Endothelial cell of umbilical vein (primary cell): Measurements from ENCODE around the gene NSD2. TPM values are rescaled to one million over a fixed set of nuclear protein-coding genes. Genes with fewer than 3 reads are reported as not detected.

Source experiments
- BruUV-seq: library from RNA; stranded (reverse); fragments of 400-500 nt; replicated peaks from 2 replicates; lab custom pipeline; 2021; lab: Mats Ljungman, UMichigan
- CTCF ChIA-PET: fragments of 300-600, 350-600 bp; sonication (Branson Sonifier 250); formaldehyde crosslinking; loops from one replicate; lab custom pipeline; 2021; ENCODE audit warnings: antibody characterized with exemption, inconsistent platforms; lab: Charles Lee
- POLR2A ChIA-PET: fragments of 300-600, 350-600 bp; sonication (Branson Sonifier 250); formaldehyde crosslinking; loops from one replicate; lab custom pipeline; 2021; ENCODE audit warnings: antibody characterized with exemption, inconsistent platforms; lab: Charles Lee
- DNase-seq: peaks from one replicate; pipeline ENCODE4 v3.0.0-alpha.2; 2011; ENCODE audit warnings: low read depth, low spot score
- FAIRE-seq: peaks from 2 replicates; lab custom pipeline; 2011; peaks lifted over from hg19 to GRCh38; lab: Jason Lieb, UNC
- H2AFZ ChIP-seq: 2 replicates; pipeline ENCODE4 v1.6.0; 2012; ENCODE audit warnings: low read depth, low read length, control low read depth, inconsistent platforms
- H3K27ac ChIP-seq: 2 replicates; pipeline ENCODE4 v1.5.1; 2011; ENCODE audit warnings: low read depth, mild to moderate bottlenecking, control low read depth, low read length, moderate library complexity; ENCODE audit not compliant: insufficient read depth
- H3K27me3 ChIP-seq, 2 experiments: 2 replicates each; pipeline versions ENCODE4 v1.6.0 to v1.6.1; 2011; ENCODE audit warnings: low read length in 2 of 2, mixed read lengths in 1 of 2; ENCODE audit not compliant: control insufficient read depth in 2 of 2, insufficient read depth in 2 of 2
- H3K36me3 ChIP-seq, 2 experiments: 2 replicates in 1 of 2; 3 replicates in 1 of 2; pipeline ENCODE4 v1.5.1; 2011; ENCODE audit warnings: low read length in 2 of 2, mild to moderate bottlenecking in 1 of 2, moderate library complexity in 1 of 2; ENCODE audit not compliant: control insufficient read depth in 2 of 2, insufficient read depth in 2 of 2; ENCODE audit errors: extremely low read depth in 1 of 2
- H3K4me1 ChIP-seq: 3 replicates; pipeline ENCODE4 v1.5.1; 2011; ENCODE audit warnings: mild to moderate bottlenecking, low read length; ENCODE audit not compliant: control insufficient read depth, insufficient read depth; ENCODE audit errors: extremely low read depth
- H3K4me2 ChIP-seq: 2 replicates; pipeline ENCODE4 v1.6.1; 2011; ENCODE audit warnings: low read length, control low read depth, mixed read lengths; ENCODE audit not compliant: insufficient read depth
- H3K4me3 ChIP-seq, 3 experiments: fragments of 200-600 bp in 1 of 3; sonication (generic), shearing (Covaris generic) in 1 of 3; replicated peaks in 1 of 3; 2 replicates each; pipeline ENCODE4 v1.5.1; 2011 to 2016; ENCODE audit warnings: control low read depth in 3 of 3, low read length in 3 of 3, mild to moderate bottlenecking in 2 of 3, inconsistent platforms in 1 of 3, low read depth in 1 of 3, moderate library complexity in 1 of 3; ENCODE audit not compliant: insufficient read depth in 1 of 3
- H3K79me2 ChIP-seq: 2 replicates; pipeline ENCODE4 v1.6.0; 2012; ENCODE audit warnings: low read length, inconsistent platforms; ENCODE audit not compliant: control insufficient read depth, insufficient read depth
- H3K9ac ChIP-seq: replicated peaks from 2 replicates; pipeline ENCODE3; 2011; ENCODE audit warnings: low read length, control low read depth; ENCODE audit not compliant: insufficient read depth; ENCODE audit errors: extremely low read depth
- H3K9me1 ChIP-seq: replicated peaks from 3 replicates; pipeline ENCODE4 v1.6.0; 2011; ENCODE audit warnings: mild to moderate bottlenecking, low read length; ENCODE audit not compliant: control insufficient read depth, insufficient read depth; ENCODE audit errors: extremely low read depth
- H3K9me3 ChIP-seq: replicated peaks from 2 replicates; pipeline ENCODE4 v1.5.1; 2012; ENCODE audit warnings: low read length, inconsistent platforms; ENCODE audit not compliant: control insufficient read depth, insufficient read depth
- H4K20me1 ChIP-seq: replicated peaks from 2 replicates; pipeline ENCODE3; 2011; ENCODE audit warnings: mild to moderate bottlenecking, low read length; ENCODE audit not compliant: control insufficient read depth, insufficient read depth; ENCODE audit errors: extremely low read depth
- EZH2 ChIP-seq: IDR thresholded peaks from 2 replicates; pipeline ENCODE4 v1.6.1; 2012; ENCODE audit warnings: borderline replicate concordance, low read depth, mild to moderate bottlenecking, moderate library complexity, low read length, inconsistent platforms; ENCODE audit not compliant: severe bottlenecking
- FOS ChIP-seq: IDR thresholded peaks from 2 replicates; pipeline ENCODE4 v1.6.1; 2011; ENCODE audit warnings: mild to moderate bottlenecking, low read length, moderate library complexity, borderline replicate concordance; ENCODE audit not compliant: insufficient read depth
- GATA2 ChIP-seq: IDR thresholded peaks from 2 replicates; pipeline ENCODE4 v1.7.0; 2011; ENCODE audit warnings: low read depth, mild to moderate bottlenecking, moderate library complexity, mixed read lengths, low read length; ENCODE audit not compliant: insufficient read length, insufficient read depth
- JUN ChIP-seq: IDR thresholded peaks from 2 replicates; pipeline ENCODE4 v1.6.1; 2011; ENCODE audit warnings: borderline replicate concordance, low read depth; ENCODE audit not compliant: insufficient read length, insufficient read depth
- MYC ChIP-seq: IDR thresholded peaks from one replicate; pipeline ENCODE4 v1.6.1; 2011; ENCODE audit warnings: mild to moderate bottlenecking, low read depth, low read length
- POLR2A ChIP-seq: IDR thresholded peaks from 2 replicates; pipeline ENCODE4 v1.6.1; 2012; ENCODE audit warnings: low read depth, mild to moderate bottlenecking, control low read depth, low read length
- POLR2AphosphoS5 ChIP-seq: IDR thresholded peaks from 2 replicates; pipeline ENCODE4 v1.6.1; 2012; ENCODE audit warnings: low read depth, mild to moderate bottlenecking, control low read depth, low read length, moderate library complexity; ENCODE audit not compliant: insufficient read depth
- dilution Hi-C: fragments of 300-500 bp; cut with MboI; formaldehyde crosslinking; loops from one replicate; pipeline ENCODE4 v1.15.0; 2019; ENCODE audit warnings: low sequenced_read_pairs; ENCODE audit not compliant: extremely low pct_ligation_motif_present
- intact Hi-C: fragments of 100-400 bp; cut with micrococcal nuclease; formaldehyde crosslinking; loops from one replicate; pipeline ENCODE4 v1.10.0; 2022
- polyA plus RNA-seq, 4 experiments: library from polyadenylated mRNA; depleted of rRNA in 3 of 4; stranded (reverse) in 3 of 4; unstranded in 1 of 4; fragments of >200 nt; gene quantifications; 2 replicates each; pipeline versions ENCODE4 v1.2.1 to v1.2.3, GENCODE V29; 2011 to 2012; ENCODE audit warnings: missing spikeins in 1 of 4
- total RNA-seq: library from RNA; stranded (reverse); gene quantifications from 2 replicates; pipeline ENCODE4 v1.2.3, GENCODE V29; 2021
- TF ChIP-seq, protein P1 (sequence below): IDR thresholded peaks from 2 replicates; pipeline ENCODE4 v1.6.1; 2011; ENCODE audit not compliant: insufficient read depth, insufficient read length
- TF ChIP-seq, protein P2 (sequence below), 2 donors: IDR thresholded peaks; 1 replicate in 1 of 2; 2 replicates in 1 of 2; pipeline ENCODE4 v1.5.1; 2011; ENCODE audit warnings: low read length in 2 of 2, mild to moderate bottlenecking in 2 of 2, moderate library complexity in 2 of 2, control low read depth in 1 of 2, inconsistent platforms in 1 of 2, low read depth in 1 of 2; ENCODE audit not compliant: insufficient read depth in 1 of 2; ENCODE audit errors: extremely low read depth in 1 of 2

Gene NSD2
- total and polyA plus RNA-seq, 2 donors (not counting 3 experiments of a cell fraction or from before 2014, with no cell fraction given) = 31.3 to 171 TPM

DNA sequence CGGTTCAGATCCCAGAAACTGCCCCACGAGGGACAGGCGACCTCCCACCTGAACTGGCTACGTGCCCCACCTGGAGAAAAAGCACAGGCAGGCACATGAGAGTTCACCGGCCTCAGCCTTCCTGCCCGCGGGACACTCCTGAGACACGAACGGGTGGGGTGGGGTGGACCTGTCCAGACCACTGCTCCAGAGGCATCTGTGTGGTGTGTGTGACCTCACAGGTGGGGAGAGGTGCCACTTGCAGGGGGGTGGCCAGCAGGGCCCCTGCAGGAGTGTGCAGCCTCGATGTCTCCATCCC is 119.1 kb downstream of the NSD2 start:
- Histone ChIP-seq H3K4me1 (no peaks in the 10 kb centered on the region), H3K36me3 (peaks cover 0 to 36% of the 10 kb centered on the region in 2 experiments), H3K9ac (no peak overlapping the region), H3K79me2 (peaks cover 5% of the 10 kb centered on the region), H2AFZ (no peak overlapping the region), H4K20me1 (no peaks in the 10 kb centered on the region), H3K27ac (no peak overlapping the region), H3K4me3 (no peak overlapping the region), H3K27me3 (no peaks in the 10 kb centered on the region), H3K9me1 (no peaks in the 10 kb centered on the region), H3K4me2 (no peak overlapping the region), H3K9me3 (no peaks in the 10 kb centered on the region)
- dilution Hi-C loops = no loop called here
- ChIA-PET POLR2A (no interaction called here), CTCF (no interaction called here)
- DNase-seq (no peak), FAIRE-seq (no peak)
- intact Hi-C loops = no loop called here
- TF ChIP-seq POLR2AphosphoS5 = no peak
- TF ChIP-seq MYC = no peak
- no peak for TF ChIP-seq GATA2
- TF ChIP-seq, protein P1, sequence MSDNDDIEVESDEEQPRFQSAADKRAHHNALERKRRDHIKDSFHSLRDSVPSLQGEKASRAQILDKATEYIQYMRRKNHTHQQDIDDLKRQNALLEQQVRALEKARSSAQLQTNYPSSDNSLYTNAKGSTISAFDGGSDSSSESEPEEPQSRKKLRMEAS = no peak
- TF ChIP-seq FOS = no peak
- TF ChIP-seq EZH2 = no peak
- no peak for TF ChIP-seq POLR2A
- no peak for TF ChIP-seq JUN
- TF ChIP-seq, protein P2, sequence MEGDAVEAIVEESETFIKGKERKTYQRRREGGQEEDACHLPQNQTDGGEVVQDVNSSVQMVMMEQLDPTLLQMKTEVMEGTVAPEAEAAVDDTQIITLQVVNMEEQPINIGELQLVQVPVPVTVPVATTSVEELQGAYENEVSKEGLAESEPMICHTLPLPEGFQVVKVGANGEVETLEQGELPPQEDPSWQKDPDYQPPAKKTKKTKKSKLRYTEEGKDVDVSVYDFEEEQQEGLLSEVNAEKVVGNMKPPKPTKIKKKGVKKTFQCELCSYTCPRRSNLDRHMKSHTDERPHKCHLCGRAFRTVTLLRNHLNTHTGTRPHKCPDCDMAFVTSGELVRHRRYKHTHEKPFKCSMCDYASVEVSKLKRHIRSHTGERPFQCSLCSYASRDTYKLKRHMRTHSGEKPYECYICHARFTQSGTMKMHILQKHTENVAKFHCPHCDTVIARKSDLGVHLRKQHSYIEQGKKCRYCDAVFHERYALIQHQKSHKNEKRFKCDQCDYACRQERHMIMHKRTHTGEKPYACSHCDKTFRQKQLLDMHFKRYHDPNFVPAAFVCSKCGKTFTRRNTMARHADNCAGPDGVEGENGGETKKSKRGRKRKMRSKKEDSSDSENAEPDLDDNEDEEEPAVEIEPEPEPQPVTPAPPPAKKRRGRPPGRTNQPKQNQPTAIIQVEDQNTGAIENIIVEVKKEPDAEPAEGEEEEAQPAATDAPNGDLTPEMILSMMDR (IDR thresholded peaks at IDR 0.05; ENCODE audit: extremely low read depth in 1 of 2, insufficient read depth in 1 of 2, low read depth in 1 of 2, low read length in 2 of 2) = no peak
- BruUV-seq = no TSS peak
